Measurements from ENCODE around the gene BPIFB3. TPM values are rescaled to one million over a fixed set of nuclear protein-coding genes. Genes with fewer than 3 reads are reported as not detected.

Gene BPIFB3
- total RNA-seq, 1 experiment from 2014 or later = not detected

- H3K27ac Mint-ChIP-seq (ENCODE audit: unreplicated experiment) = no peak overlapping the region
- H3K27me3 Mint-ChIP-seq (ENCODE audit: insufficient read depth, unreplicated experiment) = peaks cover 23% of the 10 kb centered on the region
- intact Hi-C loops (cut with micrococcal nuclease; ENCODE audit: unreplicated experiment) = no loop called here
These were observed 33.2 kb upstream of the BPIFB3 start for GRCh38 chr20:33020278-33021161.

GRCh38 chr20:33021879-33022278, 31.8 kb upstream of the BPIFB3 start:
- peaks cover 13% of the 10 kb centered on the region for H3K27me3 Mint-ChIP-seq (ENCODE audit: insufficient read depth, unreplicated experiment)
- POLR2A ChIA-PET = no interaction called here
- H3K9me3 ChIP-seq = no peaks in the 10 kb centered on the region
- no peak for DNase-seq
- H3K9me3 Mint-ChIP-seq (ENCODE audit: unreplicated experiment) = no peaks in the 10 kb centered on the region
- H3K4me1 Mint-ChIP-seq (ENCODE audit: low read depth, unreplicated experiment) = no peaks in the 10 kb centered on the region
- no peak overlapping the region for H3K4me3 Mint-ChIP-seq (ENCODE audit: unreplicated experiment)
- intact Hi-C loops (cut with micrococcal nuclease; ENCODE audit: unreplicated experiment) = no loop called here
- no peak overlapping the region for H3K27ac Mint-ChIP-seq (ENCODE audit: unreplicated experiment)
- H3K36me3 Mint-ChIP-seq (ENCODE audit: insufficient read depth, unreplicated experiment) = no peaks in the 10 kb centered on the region
- BruUV-seq (replicated peaks) = no TSS peak
- peaks cover 2% of the 10 kb centered on the region for H3K27me3 ChIP-seq (replicated peaks; ENCODE audit: control insufficient read depth, insufficient read depth, low read length)
- no peaks in the 10 kb centered on the region for H3K36me3 ChIP-seq (ENCODE audit: control insufficient read depth, insufficient read depth, low read length)
- TF ChIP-seq CTCF (IDR thresholded peaks at IDR 0.05; ENCODE audit: insufficient read depth in 1 of 2, low read depth in 1 of 2, low read length in 1 of 2, severe bottlenecking in 1 of 2, unreplicated experiment in 1 of 2) = no peak
- no peak overlapping the region for H3K4me3 ChIP-seq (ENCODE audit: low read depth, low read length)
- CTCF ChIA-PET = no interaction called here
- H3K4me1 ChIP-seq = no peaks in the 10 kb centered on the region

More at GRCh38 chr20:33020278-33021161, 33.2 kb upstream of the BPIFB3 start:
- TF ChIP-seq CTCF (IDR thresholded peaks at IDR 0.05; ENCODE audit: insufficient read depth in 1 of 2, low read depth in 1 of 2, low read length in 1 of 2, severe bottlenecking in 1 of 2, unreplicated experiment in 1 of 2) = no peak
- CTCF ChIA-PET = interaction anchor here (0.6 kb wide), 1 partner anchor 111 kb away, joined by 3 read pairs; no protein-coding TSS in a partner anchor
- no TSS peak for BruUV-seq (replicated peaks)
- DNase-seq = no peak
- H3K9me3 ChIP-seq = no peaks in the 10 kb centered on the region
- H3K4me3 ChIP-seq (ENCODE audit: low read depth, low read length) = no peak overlapping the region
- no peaks in the 10 kb centered on the region for H3K36me3 ChIP-seq (ENCODE audit: control insufficient read depth, insufficient read depth, low read length)
- POLR2A ChIA-PET = no interaction called here
- no peaks in the 10 kb centered on the region for H3K36me3 Mint-ChIP-seq (ENCODE audit: insufficient read depth, unreplicated experiment)
- no peak overlapping the region for H3K4me3 Mint-ChIP-seq (ENCODE audit: unreplicated experiment)
- H3K4me1 ChIP-seq = no peaks in the 10 kb centered on the region
- no peaks in the 10 kb centered on the region for H3K4me1 Mint-ChIP-seq (ENCODE audit: low read depth, unreplicated experiment)
- peaks cover 4% of the 10 kb centered on the region for H3K27me3 ChIP-seq (replicated peaks; ENCODE audit: control insufficient read depth, insufficient read depth, low read length)
- H3K9me3 Mint-ChIP-seq (ENCODE audit: unreplicated experiment) = no peaks in the 10 kb centered on the region

DNA sequence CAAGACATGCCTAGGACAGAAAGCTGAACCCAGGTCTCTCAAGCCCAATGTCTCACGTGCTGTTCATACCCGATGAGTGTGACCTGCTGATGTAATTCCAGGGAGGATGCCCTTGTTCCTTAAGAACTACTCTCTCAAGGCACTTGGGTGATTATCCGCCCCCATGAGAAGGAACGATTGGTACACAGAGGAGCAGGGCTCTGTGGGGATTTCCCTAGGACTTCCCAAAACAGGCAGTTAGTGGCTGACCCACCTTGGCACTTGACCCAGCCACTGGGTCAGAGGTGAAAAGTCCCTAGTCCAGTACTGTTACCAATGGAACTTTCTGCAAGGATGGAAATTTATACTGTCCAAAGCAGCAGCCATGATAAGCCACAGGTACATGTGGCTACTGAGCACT, 31.4 kb upstream of the BPIFB3 start:
- Histone ChIP-seq H3K27me3 (replicated peaks; ENCODE audit: control insufficient read depth, insufficient read depth, low read length) (peaks cover 2% of the 10 kb centered on the region), H3K9me3 (no peaks in the 10 kb centered on the region), H3K36me3 (ENCODE audit: control insufficient read depth, insufficient read depth, low read length) (no peaks in the 10 kb centered on the region), H3K4me1 (no peaks in the 10 kb centered on the region), H3K4me3 (ENCODE audit: low read depth, low read length) (no peak overlapping the region)
- no peaks in the 10 kb centered on the region for H3K4me1 Mint-ChIP-seq (ENCODE audit: low read depth, unreplicated experiment)
- BruUV-seq (replicated peaks) = no TSS peak
- no peak overlapping the region for H3K27ac Mint-ChIP-seq (ENCODE audit: unreplicated experiment)
- ChIA-PET CTCF (no interaction called here), POLR2A (no interaction called here)
- DNase-seq = no peak
- H3K36me3 Mint-ChIP-seq (ENCODE audit: insufficient read depth, unreplicated experiment) = no peaks in the 10 kb centered on the region
- TF ChIP-seq CTCF (IDR thresholded peaks at IDR 0.05; ENCODE audit: insufficient read depth in 1 of 2, low read depth in 1 of 2, low read length in 1 of 2, severe bottlenecking in 1 of 2, unreplicated experiment in 1 of 2) = no peak
- no peaks in the 10 kb centered on the region for H3K9me3 Mint-ChIP-seq (ENCODE audit: unreplicated experiment)
- intact Hi-C loops (cut with micrococcal nuclease; ENCODE audit: unreplicated experiment) = no loop called here
- H3K4me3 Mint-ChIP-seq (ENCODE audit: unreplicated experiment) = no peak overlapping the region
- peaks cover 13% of the 10 kb centered on the region for H3K27me3 Mint-ChIP-seq (ENCODE audit: insufficient read depth, unreplicated experiment)

Measured in Caco-2 (cell line).